MCF 10A (cell line): Measurements from ENCODE around the gene NAIF1. TPM values are rescaled to one million over a fixed set of nuclear protein-coding genes. Genes with fewer than 3 reads are reported as not detected.

Experiments
- BruUV-seq: library from RNA; stranded (reverse); fragments of 400-500 nt; replicated peaks from 2 replicates; lab custom pipeline; 2021; lab: Mats Ljungman, UMichigan
- CTCF ChIA-PET: fragments of 300-600 bp; sonication (Branson Sonifier 250); formaldehyde crosslinking; extraction: SDS; loops from one replicate; lab custom pipeline; 2021; ENCODE audit warnings: antibody characterized with exemption, inconsistent platforms; lab: Yijun Ruan, JAX
- POLR2A ChIA-PET: fragments of 300-600, 350-650 bp; sonication (Branson Sonifier 250); formaldehyde crosslinking; extraction: SDS; loops from one replicate; lab custom pipeline; 2020; ENCODE audit warnings: antibody characterized with exemption, inconsistent platforms; lab: Yijun Ruan, JAX
- DNase-seq: peaks from one replicate; pipeline ENCODE4 v3.0.0-alpha.2; 2018; ENCODE audit not compliant: unreplicated experiment
- H3K27ac Mint-ChIP-seq: one replicate; pipeline ENCODE4 v1.8.0; 2022; ENCODE audit warnings: mild to moderate bottlenecking, low read depth, mixed read lengths; ENCODE audit not compliant: unreplicated experiment
- H3K27me3 Mint-ChIP-seq: one replicate; pipeline ENCODE4 v1.8.0; 2022; ENCODE audit warnings: mixed read lengths; ENCODE audit not compliant: insufficient read depth, unreplicated experiment
- H3K36me3 Mint-ChIP-seq: one replicate; pipeline ENCODE4 v1.8.0; 2022; ENCODE audit warnings: mild to moderate bottlenecking, moderate library complexity, mixed read lengths; ENCODE audit not compliant: insufficient read depth, unreplicated experiment
- H3K4me1 Mint-ChIP-seq: one replicate; pipeline ENCODE4 v1.8.0; 2022; ENCODE audit warnings: mixed read lengths; ENCODE audit not compliant: insufficient read depth, unreplicated experiment
- H3K4me3 Mint-ChIP-seq: one replicate; pipeline ENCODE4 v1.8.0; 2022; ENCODE audit warnings: mild to moderate bottlenecking, moderate library complexity, mixed read lengths; ENCODE audit not compliant: unreplicated experiment
- H3K9me3 Mint-ChIP-seq: one replicate; pipeline ENCODE4 v1.8.0; 2022; ENCODE audit warnings: mixed read lengths; ENCODE audit not compliant: unreplicated experiment
- intact Hi-C: fragments of 100-400 bp; cut with micrococcal nuclease; formaldehyde crosslinking; loops from 2 replicates; pipeline ENCODE4 v1.14.1; 2022
- total RNA-seq: library from RNA; stranded (reverse); gene quantifications from 2 replicates; pipeline ENCODE4 v1.2.3, GENCODE V29; 2022
- TF ChIP-seq, protein P1 (sequence below): fragments of 200-600 bp; IDR thresholded peaks from one replicate; pipeline ENCODE4 v1.8.0; 2022; ENCODE audit warnings: antibody characterized with exemption, mild to moderate bottlenecking; ENCODE audit not compliant: unreplicated experiment

The NAIF1 gene
- total RNA-seq, 1 experiment from 2014 or later: 15.8 TPM

DNA sequence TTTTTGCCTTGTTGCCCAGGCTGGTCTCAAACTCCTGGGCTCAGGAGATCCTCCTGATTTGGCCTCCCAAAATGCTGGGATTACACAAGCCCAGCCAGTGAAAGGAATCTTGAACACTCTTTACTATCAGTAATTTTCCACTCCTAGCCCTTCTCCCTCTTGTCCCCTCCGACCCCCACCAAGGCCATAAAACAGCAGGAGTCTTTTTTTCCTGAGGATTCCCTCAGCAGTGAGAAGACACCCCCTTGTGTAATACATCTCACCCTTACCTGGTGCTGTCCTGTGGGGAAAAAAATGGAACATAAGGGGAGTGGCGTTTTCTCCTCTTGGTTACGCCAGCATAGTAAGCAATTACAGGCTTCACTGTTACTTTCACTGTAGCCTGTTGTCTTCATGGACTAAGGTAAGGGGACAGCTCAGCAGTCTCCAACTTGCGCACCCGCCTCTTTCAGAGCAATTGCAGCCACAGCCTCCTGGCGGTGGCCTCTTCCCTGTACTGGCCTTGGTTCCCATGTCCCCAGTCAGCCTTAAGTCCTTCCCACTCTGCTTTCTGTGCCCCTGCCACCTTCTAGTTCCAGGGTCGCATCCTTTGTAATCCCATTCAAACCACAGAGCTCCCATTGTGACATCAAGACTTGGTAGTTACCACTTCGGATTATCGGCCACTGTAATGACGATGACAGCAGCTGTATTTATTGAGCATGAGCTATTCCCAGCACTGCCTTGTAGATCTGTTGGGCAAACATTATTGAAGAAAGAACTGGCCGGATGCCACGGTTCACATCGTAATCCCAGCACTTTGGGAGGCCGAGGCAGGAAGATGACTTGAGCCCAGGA, 10.0 kb downstream of the NAIF1 start:
- Mint-ChIP-seq H3K4me3 (no peak overlapping the region), H3K36me3 (peaks cover 6% of the 10 kb centered on the region), H3K4me1 (peaks cover 9% of the 10 kb centered on the region), H3K27me3 (no peaks in the 10 kb centered on the region), H3K9me3 (no peaks in the 10 kb centered on the region), H3K27ac (peak overlapping the region; percentile 14)
- ChIA-PET CTCF (interaction anchor here (0.6 to 2.1 kb wide), 4 partner anchors 9 to 553 kb away, joined by 3 to 5 read pairs (median 4); no protein-coding TSS in a partner anchor), POLR2A (interaction anchor here (0.6 to 1.1 kb wide), 3 partner anchors 10 to 543 kb away, joined by 3 to 7 read pairs (median 3); partner anchors contain the start of gene NAIF1)
- intact Hi-C loops: no loop called here
- TF ChIP-seq, protein P1, sequence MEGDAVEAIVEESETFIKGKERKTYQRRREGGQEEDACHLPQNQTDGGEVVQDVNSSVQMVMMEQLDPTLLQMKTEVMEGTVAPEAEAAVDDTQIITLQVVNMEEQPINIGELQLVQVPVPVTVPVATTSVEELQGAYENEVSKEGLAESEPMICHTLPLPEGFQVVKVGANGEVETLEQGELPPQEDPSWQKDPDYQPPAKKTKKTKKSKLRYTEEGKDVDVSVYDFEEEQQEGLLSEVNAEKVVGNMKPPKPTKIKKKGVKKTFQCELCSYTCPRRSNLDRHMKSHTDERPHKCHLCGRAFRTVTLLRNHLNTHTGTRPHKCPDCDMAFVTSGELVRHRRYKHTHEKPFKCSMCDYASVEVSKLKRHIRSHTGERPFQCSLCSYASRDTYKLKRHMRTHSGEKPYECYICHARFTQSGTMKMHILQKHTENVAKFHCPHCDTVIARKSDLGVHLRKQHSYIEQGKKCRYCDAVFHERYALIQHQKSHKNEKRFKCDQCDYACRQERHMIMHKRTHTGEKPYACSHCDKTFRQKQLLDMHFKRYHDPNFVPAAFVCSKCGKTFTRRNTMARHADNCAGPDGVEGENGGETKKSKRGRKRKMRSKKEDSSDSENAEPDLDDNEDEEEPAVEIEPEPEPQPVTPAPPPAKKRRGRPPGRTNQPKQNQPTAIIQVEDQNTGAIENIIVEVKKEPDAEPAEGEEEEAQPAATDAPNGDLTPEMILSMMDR: no peak
- no TSS peak for BruUV-seq
- no peak for DNase-seq

GRCh38 chr9:128056086-128056485, 11.0 kb downstream of the NAIF1 start:
- Mint-ChIP-seq H3K27ac (peak overlapping the region; percentile 49), H3K4me3 (no peak overlapping the region), H3K4me1 (peaks cover 9% of the 10 kb centered on the region), H3K27me3 (no peaks in the 10 kb centered on the region), H3K9me3 (no peaks in the 10 kb centered on the region), H3K36me3 (no peaks in the 10 kb centered on the region)
- intact Hi-C loops: no loop called here
- no peak for DNase-seq
- ChIA-PET CTCF (no interaction called here), POLR2A (interaction anchor here (0.6 to 1.3 kb wide), 3 partner anchors 11 to 22 kb away, joined by 3 to 6 read pairs (median 4); partner anchors contain the start of genes NAIF1 and SLC25A25)
- TF ChIP-seq, protein P1: no peak
- BruUV-seq: no TSS peak

DNA sequence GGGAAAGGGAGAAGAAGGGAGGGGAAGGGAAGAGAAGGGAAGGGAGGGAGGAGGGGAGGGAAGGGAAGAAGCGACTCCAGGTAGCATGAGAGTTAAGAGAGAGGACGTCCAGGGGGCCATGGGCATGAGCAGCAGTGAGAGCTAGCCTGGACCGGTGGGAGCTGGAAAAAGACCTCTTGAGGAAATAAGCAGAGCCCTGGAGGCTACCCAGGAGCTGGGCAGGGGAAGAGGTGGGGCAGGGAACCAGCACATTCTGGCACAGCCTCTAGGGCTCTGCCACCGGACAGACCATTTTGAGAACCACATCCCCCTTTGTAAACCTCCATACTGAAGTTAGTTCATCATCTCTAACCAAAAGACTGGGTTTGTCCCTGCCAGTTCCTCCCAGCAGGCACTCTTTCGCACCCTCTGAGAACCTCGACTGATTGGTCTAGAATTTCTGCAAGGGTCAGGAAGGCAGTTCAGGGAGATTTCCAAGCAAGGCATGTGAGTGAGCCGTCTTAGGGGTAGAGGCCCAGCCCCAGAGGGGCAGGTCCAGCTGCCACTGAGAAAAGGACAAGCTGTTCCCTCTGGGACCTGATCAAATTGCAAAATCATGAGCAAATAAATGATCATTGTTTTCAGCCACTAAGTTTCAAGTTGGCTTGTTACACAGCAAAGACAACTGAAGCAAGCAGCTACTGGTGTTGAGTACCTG, 11.6 kb downstream of the NAIF1 start:
- POLR2A ChIA-PET: interaction anchor here (0.6 to 1.3 kb wide), 5 partner anchors 12 to 128 kb away, joined by 3 to 6 read pairs (median 3); partner anchors contain the start of genes NAIF1 and SLC25A25
- Mint-ChIP-seq H3K36me3 (no peaks in the 10 kb centered on the region), H3K27ac (peak overlapping the region; percentile 49), H3K27me3 (no peaks in the 10 kb centered on the region), H3K4me3 (no peak overlapping the region), H3K9me3 (no peaks in the 10 kb centered on the region), H3K4me1 (peaks cover 9% of the 10 kb centered on the region)
- no peak for DNase-seq
- TF ChIP-seq, protein P1: no peak
- no TSS peak for BruUV-seq
- CTCF ChIA-PET: interaction anchor here (0.7 to 1.1 kb wide), 2 partner anchors 16 to 62 kb away, joined by 3 read pairs; no protein-coding TSS in a partner anchor
- intact Hi-C loops: no loop called here

DNA sequence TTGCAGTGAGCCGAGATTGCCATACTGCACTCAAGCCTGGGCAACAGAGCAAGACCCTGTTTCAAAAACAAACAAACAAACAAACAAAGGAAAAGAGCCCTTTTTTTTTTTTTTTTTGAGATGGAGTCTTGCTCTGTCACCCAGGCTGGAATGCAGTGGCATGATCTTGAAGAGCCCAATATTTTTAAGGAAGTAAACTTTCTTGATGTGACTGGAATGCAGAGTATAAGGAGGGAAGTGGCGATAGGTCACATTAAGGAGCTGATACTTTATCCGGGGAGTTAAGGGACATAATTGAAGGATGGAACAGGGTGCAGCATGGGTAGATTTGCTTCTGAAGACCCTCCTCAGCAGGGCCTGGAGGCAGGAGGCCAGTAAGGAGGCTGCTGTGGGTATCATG, 13.0 kb downstream of the NAIF1 start:
- Mint-ChIP-seq H3K4me1 (peaks cover 9% of the 10 kb centered on the region), H3K36me3 (no peaks in the 10 kb centered on the region), H3K4me3 (no peak overlapping the region), H3K27me3 (no peaks in the 10 kb centered on the region), H3K27ac (no peak overlapping the region), H3K9me3 (no peaks in the 10 kb centered on the region)
- intact Hi-C loops: no loop called here
- TF ChIP-seq, protein P1: no peak
- ChIA-PET POLR2A (no interaction called here), CTCF (interaction anchor here (1.1 kb wide), 1 partner anchor 64 kb away, joined by 3 read pairs; no protein-coding TSS in a partner anchor)
- no peak for DNase-seq
- no TSS peak for BruUV-seq
